GM12878 (cell line): ENCODE measurements around the gene YEATS4. TPM values are rescaled to one million over a fixed set of nuclear protein-coding genes. Genes with fewer than 3 reads are reported as not detected.

ENCODE experiments used
- BMI1 ChIP-seq: fragments of 450-650 bp; IDR thresholded peaks from 2 replicates; pipeline ENCODE4 v1.6.1; 2016; ENCODE audit warnings: mild to moderate bottlenecking, moderate library complexity, borderline replicate concordance
- CBFB ChIP-seq: IDR thresholded peaks from 2 replicates; pipeline ENCODE4 v1.6.1; 2016; ENCODE audit warnings: antibody characterized with exemption, low read depth
- DPF2 ChIP-seq: fragments of 450-650 bp; IDR thresholded peaks from 2 replicates; pipeline ENCODE4 v1.6.1; 2017; ENCODE audit warnings: mild to moderate bottlenecking
- E2F4 ChIP-seq: IDR thresholded peaks from 2 replicates; pipeline ENCODE4 v1.6.1; 2012; ENCODE audit warnings: low read depth, low read length, improper control_type of control experiment
- FOS ChIP-seq: IDR thresholded peaks from 3 replicates; pipeline ENCODE4 v1.6.1; 2011; ENCODE audit warnings: borderline replicate concordance; ENCODE audit not compliant: insufficient read length; ENCODE audit errors: extremely low read depth
- HDGF ChIP-seq: fragments of 450-650 bp; IDR thresholded peaks from 2 replicates; pipeline ENCODE4 v1.6.1; 2016; ENCODE audit warnings: antibody characterized with exemption
- IKZF1 ChIP-seq: fragments of 450-650 bp; conservative IDR thresholded peaks from 2 replicates; pipeline ENCODE4 v1.6.1; 2017; ENCODE audit warnings: antibody characterized with exemption, mild to moderate bottlenecking
- JUND ChIP-seq: IDR thresholded peaks from 2 replicates; pipeline ENCODE4 v1.6.1; 2012; ENCODE audit warnings: low read depth, mild to moderate bottlenecking, low read length, improper control_type of control experiment, moderate library complexity
- MEF2A ChIP-seq: IDR thresholded peaks from 2 replicates; pipeline ENCODE4 v1.6.1; 2011; ENCODE audit warnings: low read depth, mild to moderate bottlenecking, low read length, moderate library complexity; ENCODE audit not compliant: insufficient read depth
- NFYB ChIP-seq: IDR thresholded peaks from 2 replicates; pipeline ENCODE4 v1.6.1; 2011; ENCODE audit warnings: low read depth, mild to moderate bottlenecking, low read length, improper control_type of control experiment, moderate library complexity; ENCODE audit not compliant: insufficient read depth
- POLR2A ChIP-seq: IDR thresholded peaks from 2 replicates; pipeline ENCODE4 v1.6.1; 2011; ENCODE audit warnings: low read depth, mild to moderate bottlenecking, low read length
- POLR2AphosphoS5 ChIP-seq: IDR thresholded peaks from 2 replicates; pipeline ENCODE4 v1.6.1; 2011; ENCODE audit warnings: mild to moderate bottlenecking, low read length, inconsistent platforms
- RB1 ChIP-seq: fragments of 450-650 bp; formaldehyde crosslinking; IDR thresholded peaks from 2 replicates; pipeline ENCODE4 v1.6.1; 2017; ENCODE audit warnings: mild to moderate bottlenecking, borderline replicate concordance
- SIN3A ChIP-seq: IDR thresholded peaks from 2 replicates; pipeline ENCODE4 v1.6.1; 2012; ENCODE audit warnings: low read depth, low read length, improper control_type of control experiment
- SMARCA5 ChIP-seq: fragments of 450-650 bp; IDR thresholded peaks from 2 replicates; pipeline ENCODE4 v1.6.1; 2017; ENCODE audit warnings: mild to moderate bottlenecking
- SPI1 ChIP-seq: IDR thresholded peaks from 2 replicates; pipeline ENCODE4 v1.6.1; 2011; ENCODE audit warnings: low read depth, mild to moderate bottlenecking, low read length, moderate library complexity, borderline replicate concordance; ENCODE audit not compliant: insufficient read depth
- SREBF2 ChIP-seq: IDR thresholded peaks from 2 replicates; pipeline ENCODE4 v1.6.1; 2012; ENCODE audit warnings: mild to moderate bottlenecking, low read length
- SRF ChIP-seq, 2 experiments: IDR thresholded peaks; 2 replicates each; pipeline ENCODE4 v1.6.1; 2011; ENCODE audit warnings: low read depth in 2 of 2, low read length in 2 of 2, mild to moderate bottlenecking in 1 of 2, moderate library complexity in 1 of 2
- TAF1 ChIP-seq: IDR thresholded peaks from 2 replicates; pipeline ENCODE4 v1.6.1; 2011; ENCODE audit warnings: mild to moderate bottlenecking, low read depth, low read length, borderline replicate concordance
- TARDBP ChIP-seq: IDR thresholded peaks from 2 replicates; pipeline ENCODE4 v1.6.1; 2016; ENCODE audit warnings: borderline replicate concordance
- ZBTB11 ChIP-seq: fragments of 450-650 bp; formaldehyde crosslinking; IDR thresholded peaks from 2 replicates; pipeline ENCODE4 v1.5.0; 2022; ENCODE audit warnings: mild to moderate bottlenecking, missing genetic modification characterization
- ZNF687 ChIP-seq: fragments of 450-650 bp; IDR thresholded peaks from 2 replicates; pipeline ENCODE4 v1.6.1; 2017; ENCODE audit warnings: mild to moderate bottlenecking, moderate library complexity
- polyA plus RNA-seq, 11 experiments: library from polyadenylated mRNA; depleted of rRNA in 4 of 11; unstranded in 6 of 11; stranded (reverse) in 5 of 11; fragments of >200 nt; fragmentation: Nextera tagmentation in 4 of 11; fragmentation: Illumina TruSeq in 1 of 11; extraction: Ambion mirVana in 4 of 11; extraction: Trizol in 1 of 11; gene quantifications; 1 replicate in 1 of 11; 2 replicates in 10 of 11; pipeline versions ENCODE4 v1.2.1 to v1.2.3, GENCODE V29; 2011 to 2016; ENCODE audit warnings: inconsistent platforms in 2 of 11, missing spikeins in 2 of 11, low read depth in 1 of 11
- total RNA-seq, 4 experiments: library from RNA; depleted of rRNA in 3 of 4; stranded (reverse); fragments of >200 nt in 3 of 4; fragmentation: Illumina TruSeq in 1 of 4; extraction: Trizol in 1 of 4; gene quantifications; 2 replicates each; pipeline versions ENCODE4 v1.2.1 to v1.2.3, GENCODE V29; 2013 to 2021

Gene YEATS4
- total and polyA plus RNA-seq, 10 of the 15 experiments (the other 5 are each of a cell fraction or from before 2014, with no cell fraction given) = 23.8 to 45.4 (median 36.8) TPM

GRCh38 chr12:69359531-69360347 is at the start of gene YEATS4 (continued):
- TF ChIP-seq SREBF2 (0 out of 2 replicates have a peak, but pooled peaks have one; percentile 16), SRF (IDR thresholded peaks at IDR 0.05; ENCODE audit: low read depth in 2 of 2, low read length in 2 of 2) (peak; percentile 76 to 83; a peak in 3 of 4 replicates), HDGF (peak; percentile 76; the same call in 1 of the 2 replicates), POLR2AphosphoS5 (peak; percentile 82), DPF2 (peak; percentile 72), IKZF1 (peak; percentile 99), CBFB (peak; percentile 54; the same call in 1 of the 2 replicates), SPI1 (peak; percentile 48), NFYB (peak; percentile 81), BMI1 (peak; percentile 55; the same call in 1 of the 2 replicates), SIN3A (peak; percentile 98), FOS (no peak), ZNF687 (peak; percentile 93), SMARCA5 (peak; percentile 90), TAF1 (peak; percentile 66; the same call in 1 of the 2 replicates), JUND (no peak), RB1 (peak; percentile 99), E2F4 (peak; percentile 92), TARDBP (0 out of 2 replicates have a peak, but pooled peaks have one; percentile 66), ZBTB11 (CRISPR knock-in tag) (no peak), POLR2A (peak; percentile 88), MEF2A (0 out of 2 replicates have a peak, but pooled peaks have one; percentile 6)
